ENCODE measurements around the gene SNAP29.
"Not testable (repeated sequence)": the region's sequence is repeated elsewhere in the genome, so short reads cannot be mapped to it uniquely, and the experiment has no call there.

SNAP29 gene

DNA sequence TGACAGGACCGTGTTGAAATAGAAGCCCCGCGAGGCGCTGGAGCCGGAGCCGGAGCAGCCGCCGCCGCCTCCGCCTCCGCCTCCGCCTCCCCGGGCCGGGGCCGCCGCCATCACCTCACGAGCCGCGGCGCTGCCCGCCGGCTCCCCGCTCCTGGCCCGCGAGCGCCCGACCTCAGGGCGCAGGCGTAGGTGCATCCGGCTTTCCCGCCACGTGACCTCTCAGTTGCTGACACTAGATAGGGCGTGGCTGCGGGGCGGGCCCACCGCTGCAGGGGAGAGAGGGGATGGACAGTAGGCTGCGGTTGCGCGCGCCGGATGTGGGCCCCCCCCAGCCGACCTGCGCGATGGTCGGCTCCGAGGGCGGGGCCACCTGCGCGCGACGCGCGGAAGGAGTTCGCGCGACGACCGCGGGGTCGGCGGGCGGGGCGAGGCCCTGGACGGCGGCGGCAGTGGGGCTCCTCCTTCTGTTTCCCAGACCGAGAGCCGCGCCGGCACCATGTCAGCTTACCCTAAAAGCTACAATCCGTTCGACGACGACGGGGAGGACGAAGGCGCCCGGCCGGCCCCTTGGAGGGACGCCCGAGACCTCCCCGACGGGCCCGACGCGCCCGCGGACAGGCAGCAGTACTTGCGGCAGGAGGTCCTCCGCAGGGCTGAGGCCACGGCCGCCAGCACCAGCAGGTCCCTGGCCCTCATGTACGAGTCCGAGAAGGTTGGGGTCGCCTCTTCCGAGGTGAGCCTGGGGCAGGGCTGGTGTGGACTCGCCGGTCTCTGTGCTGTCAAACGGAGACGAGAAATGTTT lies at the start of gene SNAP29, which contains the start of gene PI4KA:
SNAP29 (plus strand) TSS at position 393 of the 802 bp plus-strand sequence; CDS start at position 497, 104 bp downstream.
PI4KA (minus strand) TSS at position 197 of the 802 bp plus-strand sequence; CDS start at position 111, 86 bp downstream.
- peak; percentile 98 for DNase-seq

DNA sequence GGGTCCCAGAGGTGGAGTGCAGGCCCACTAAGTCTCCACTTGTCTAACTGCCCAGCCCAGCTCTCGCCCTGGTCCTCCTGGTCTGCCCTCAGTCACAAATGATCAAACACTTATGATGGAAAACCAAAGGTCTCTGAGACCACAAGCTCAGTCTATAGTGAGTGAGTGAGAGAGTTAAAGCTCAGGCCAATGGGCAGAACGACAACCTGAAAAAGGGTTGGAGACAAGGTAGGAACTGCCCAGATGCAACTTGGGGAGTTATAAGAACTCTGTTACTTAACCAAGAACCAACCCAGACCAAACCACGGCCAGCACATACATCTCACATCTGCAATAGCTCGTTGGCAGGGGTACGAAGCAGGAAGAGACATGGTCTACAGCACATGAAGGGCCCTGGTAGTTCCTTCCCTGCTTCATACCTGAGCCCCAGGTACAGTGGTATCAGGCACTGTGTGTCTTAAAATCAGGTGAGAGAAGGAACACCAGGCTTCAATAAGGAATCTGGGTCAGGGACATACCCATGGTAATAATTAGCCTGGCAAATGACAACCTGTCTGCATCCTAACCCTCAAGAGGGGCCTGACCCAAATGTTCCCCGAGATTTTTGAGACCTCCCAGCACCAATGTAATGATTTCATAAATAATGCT lies 49.1 kb upstream of the SNAP29 start:
- DNase-seq = no peak

GRCh38 chr22:20810645-20811044 lies 48.2 kb upstream of the SNAP29 start:
- DNase-seq = no peak

GRCh38 chr22:20811171-20811570 lies 47.6 kb upstream of the SNAP29 start:
- DNase-seq = no peak

- DNase-seq = no peak
Measured at GRCh38 chr22:20811971-20812660, 46.7 kb upstream of the SNAP29 start.

GRCh38 chr22:20813056-20813455 lies 45.8 kb upstream of the SNAP29 start:
- DNase-seq = no peak

- DNase-seq = no peak
Measured at GRCh38 chr22:20814221-20814808, 44.5 kb upstream of the SNAP29 start.

DNA sequence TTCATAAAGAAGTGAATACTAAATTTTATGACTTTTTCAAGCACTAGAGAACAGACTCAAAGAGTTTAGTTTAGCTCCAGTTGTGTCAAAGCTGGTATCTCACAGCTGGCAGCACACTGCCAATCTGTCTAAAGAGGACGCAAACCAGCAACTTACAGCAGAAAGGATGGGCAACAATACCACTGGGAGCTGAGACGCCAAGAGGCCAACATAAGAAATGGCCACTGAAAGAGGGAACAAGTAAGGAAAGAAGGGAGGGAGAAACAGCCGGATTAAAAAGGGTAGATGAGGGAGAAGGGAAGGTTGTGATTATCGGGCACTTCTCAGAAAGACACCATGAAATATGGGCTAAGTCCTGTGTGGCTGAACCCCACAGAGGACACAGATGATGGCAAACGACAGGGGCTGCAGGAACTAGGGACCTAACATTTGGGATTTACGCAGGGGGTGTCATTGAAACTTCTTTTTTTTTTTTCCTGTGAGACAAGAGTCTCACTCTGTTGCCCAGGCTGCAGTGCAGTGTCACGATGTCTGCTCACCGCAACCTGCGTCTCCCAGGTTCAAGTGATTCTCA lies 43.2 kb upstream of the SNAP29 start:
- no peak for DNase-seq

DNA sequence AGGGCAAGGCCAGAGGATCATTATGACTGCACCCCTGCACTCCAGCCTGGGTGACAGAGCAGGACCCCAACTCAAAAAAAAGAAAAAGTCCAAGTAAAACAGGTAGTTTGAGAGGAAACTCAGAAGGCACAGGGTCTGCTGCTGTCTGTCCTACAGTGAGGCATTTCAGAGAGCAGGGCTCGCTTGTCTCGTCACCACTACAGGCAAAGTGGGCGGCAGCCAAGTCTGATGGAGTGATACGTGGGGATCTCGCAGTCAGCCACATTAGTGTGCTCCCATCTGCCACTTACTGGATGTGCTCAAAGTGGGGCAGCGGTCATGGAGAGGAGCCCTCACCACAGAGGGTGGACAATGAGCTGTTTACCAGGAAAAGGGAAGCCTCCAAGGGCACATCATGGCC lies 42.2 kb upstream of the SNAP29 start:
- no peak for DNase-seq

DNA sequence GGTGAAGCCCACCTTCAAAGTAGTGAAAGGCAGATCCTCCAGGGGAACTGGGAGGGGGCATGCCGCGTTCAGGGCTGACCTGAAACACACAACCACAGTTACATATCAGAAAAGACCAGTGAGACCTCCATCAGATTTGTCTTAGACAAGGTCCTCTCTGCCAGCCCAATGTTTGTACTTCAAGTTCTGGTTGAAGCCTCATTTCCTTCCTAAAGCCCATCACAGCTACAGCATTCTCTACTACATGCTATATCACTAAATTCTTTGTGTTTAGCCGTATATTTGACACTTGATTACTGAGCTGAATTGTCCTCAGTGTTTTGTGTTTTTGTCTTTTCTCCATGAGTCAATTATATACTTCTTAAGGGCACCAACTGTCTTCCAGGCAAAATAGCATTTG lies 40.3 kb upstream of the SNAP29 start:
- DNase-seq = no peak

GRCh38 chr22:20819471-20819870 lies 39.3 kb upstream of the SNAP29 start:
- no peak for DNase-seq

DNA sequence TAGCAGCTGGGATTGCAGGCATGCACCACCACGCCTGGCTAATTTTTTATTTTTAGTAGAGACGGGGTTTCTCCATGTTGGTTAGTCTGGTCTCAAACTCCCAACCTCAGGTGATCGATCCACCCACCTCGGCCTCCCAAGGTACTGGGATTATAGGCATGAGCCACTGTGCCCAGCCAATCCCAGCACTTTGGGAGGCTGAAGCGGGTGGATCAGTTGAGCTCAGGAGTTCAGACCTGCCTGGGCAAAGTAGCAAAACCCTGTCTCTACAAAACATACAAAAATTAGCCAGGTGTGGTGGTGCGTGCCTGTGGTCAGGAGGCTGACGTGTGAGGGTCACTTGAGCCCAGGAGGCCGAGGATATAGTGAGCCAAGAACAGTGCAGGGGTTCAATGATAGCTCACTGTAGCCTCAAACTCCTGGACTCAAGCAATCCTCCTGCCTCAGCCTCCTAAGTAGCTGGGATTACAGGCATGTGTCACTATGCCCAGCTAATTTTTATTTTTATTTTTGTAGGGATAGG lies 37.0 kb upstream of the SNAP29 start:
- DNase-seq = not testable (repeated sequence)

- DNase-seq = no peak
Measured at GRCh38 chr22:20822240-20822639, 36.6 kb upstream of the SNAP29 start.

DNA sequence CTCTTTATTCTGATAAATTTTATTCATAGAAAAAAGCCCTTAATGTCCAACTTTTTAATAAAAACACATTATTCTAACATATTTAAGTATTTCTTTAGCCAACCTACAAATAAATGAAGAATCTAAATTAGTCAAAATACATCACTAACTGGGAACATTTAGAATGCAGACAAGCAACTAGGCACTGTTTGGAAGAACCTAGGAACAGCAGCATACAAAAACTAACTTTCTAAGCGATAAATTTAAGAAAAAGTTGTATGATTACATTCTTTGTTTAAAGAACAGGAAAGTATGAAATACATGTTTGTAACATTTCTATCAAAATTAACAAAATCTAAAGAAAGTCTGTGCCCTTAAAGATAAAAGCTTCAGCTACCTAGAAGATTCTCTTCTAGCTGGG lies 35.5 kb upstream of the SNAP29 start:
- DNase-seq = no peak

GRCh38 chr22:20825216-20825615 lies 33.6 kb upstream of the SNAP29 start:
- not testable (repeated sequence) for DNase-seq

DNA sequence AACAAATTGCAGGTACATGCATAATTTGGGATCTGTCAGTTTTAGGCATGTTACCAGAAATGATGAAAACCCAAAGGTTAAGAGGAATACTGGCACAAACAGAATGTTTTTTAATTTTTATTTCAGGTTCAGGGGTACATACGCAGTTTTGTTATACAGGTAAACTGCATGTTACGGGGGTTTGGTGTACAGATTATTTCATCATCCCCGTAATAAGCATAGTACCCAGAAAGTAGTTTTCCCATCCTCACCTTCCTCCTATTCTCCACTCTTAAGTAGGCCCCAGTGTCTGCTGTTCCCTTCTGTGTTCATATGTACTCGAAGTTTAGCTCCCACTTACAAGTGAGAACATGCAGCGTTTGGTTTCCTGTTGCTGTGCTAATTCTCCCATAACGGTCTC lies 33.2 kb upstream of the SNAP29 start:
- no peak for DNase-seq

DNA sequence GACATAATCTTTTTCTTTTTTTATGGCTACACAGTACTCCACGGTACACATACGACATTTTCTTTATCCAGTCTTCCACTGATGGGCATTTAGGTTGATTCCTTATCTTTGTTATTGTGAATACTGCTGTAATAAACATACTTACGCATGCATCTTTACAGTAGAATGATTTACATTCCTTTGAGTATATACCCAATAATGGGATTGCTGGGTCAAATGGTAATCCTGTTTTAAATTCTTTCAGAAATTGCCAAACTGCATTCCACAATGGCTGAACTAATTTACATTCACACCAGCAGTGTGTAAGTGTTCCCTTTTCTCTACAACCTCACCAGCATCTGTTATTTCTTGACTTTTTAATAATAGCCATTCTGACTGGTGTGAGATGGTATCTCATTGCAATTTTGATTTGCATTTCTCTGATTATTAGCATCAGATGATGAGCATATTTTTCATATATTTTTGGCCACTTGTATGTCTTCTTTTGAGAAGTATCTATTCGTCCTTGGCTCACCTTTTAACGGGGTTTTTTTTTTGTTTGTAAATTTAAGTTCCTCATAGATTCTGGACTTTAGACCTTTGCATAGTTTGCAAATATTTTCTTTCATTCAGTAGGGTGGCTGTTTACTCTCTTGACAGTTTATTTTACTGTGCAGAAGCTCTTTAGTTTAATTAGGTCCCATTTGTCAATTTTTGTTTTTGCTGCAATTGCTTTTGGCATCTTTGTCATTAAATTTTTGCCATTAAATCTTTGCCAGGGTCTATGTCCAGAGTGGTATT lies 32.2 kb upstream of the SNAP29 start:
- not testable (repeated sequence) for DNase-seq

DNA sequence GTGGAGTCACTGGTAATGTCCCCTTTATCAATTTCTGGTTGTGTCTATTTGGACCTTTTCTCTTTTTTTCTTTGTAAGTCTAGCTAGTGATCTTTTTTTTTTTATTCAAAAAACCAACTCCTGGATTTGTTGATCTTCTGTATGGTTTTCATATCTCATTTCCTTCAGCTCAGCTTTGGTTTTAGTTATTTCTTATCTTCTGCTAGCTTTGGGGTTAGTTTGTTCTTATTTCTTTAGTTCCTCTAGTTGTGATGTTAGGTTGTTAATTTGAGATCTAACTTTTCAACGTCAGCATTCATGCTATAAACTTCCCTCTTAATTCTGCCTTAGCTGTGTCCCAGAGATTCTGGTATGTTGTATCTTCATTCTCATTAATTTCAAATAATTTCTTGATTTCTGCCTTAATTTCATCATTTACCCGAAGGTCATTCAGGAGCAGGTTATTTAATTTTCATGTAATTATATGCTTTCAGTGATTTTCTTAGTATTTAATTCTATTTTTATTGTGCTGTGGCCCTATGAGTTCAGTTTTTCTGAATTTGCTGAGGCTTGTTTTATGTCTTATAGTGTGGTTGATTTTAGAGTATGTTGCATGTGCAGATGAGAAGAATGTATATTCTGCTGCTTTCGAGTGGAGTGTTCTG lies 29.2 kb upstream of the SNAP29 start:
- no peak for DNase-seq

- no peak for DNase-seq
Measured at GRCh38 chr22:20833225-20833665, 25.6 kb upstream of the SNAP29 start.

DNA sequence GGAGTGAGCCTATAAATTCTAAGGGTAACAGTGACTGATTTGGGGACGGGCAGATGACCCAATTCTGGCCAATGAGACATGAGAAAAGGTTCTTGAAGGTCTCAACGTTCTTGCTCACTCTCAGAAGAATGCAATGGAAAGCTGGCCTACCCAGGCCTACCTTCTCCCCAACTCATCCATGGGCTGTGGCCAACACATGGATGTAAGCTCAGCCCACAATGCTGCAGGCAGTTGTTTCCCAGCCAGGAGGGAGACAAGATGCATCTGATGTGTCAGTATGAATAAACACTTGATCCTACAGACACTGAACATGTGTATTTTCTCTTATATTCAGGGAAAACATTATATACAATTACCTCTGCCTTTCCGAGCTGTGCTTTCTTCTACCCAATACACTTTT lies 24.6 kb upstream of the SNAP29 start:
- no peak for DNase-seq

- DNase-seq = no peak
Measured at GRCh38 chr22:20834725-20835124, 24.1 kb upstream of the SNAP29 start.
